SH-SY5Y (cell line): Measurements from ENCODE around the gene DHX57.

Experiments used
- GATA2 ChIP-seq: IDR thresholded peaks from 2 replicates; pipeline ENCODE4 v1.6.1; 2011; ENCODE audit warnings: mild to moderate bottlenecking, low read depth, low read length
- GATA3 ChIP-seq: IDR thresholded peaks from 2 replicates; pipeline ENCODE4 v1.6.1; 2011; ENCODE audit warnings: low read depth, mild to moderate bottlenecking, low read length, moderate library complexity

DNA sequence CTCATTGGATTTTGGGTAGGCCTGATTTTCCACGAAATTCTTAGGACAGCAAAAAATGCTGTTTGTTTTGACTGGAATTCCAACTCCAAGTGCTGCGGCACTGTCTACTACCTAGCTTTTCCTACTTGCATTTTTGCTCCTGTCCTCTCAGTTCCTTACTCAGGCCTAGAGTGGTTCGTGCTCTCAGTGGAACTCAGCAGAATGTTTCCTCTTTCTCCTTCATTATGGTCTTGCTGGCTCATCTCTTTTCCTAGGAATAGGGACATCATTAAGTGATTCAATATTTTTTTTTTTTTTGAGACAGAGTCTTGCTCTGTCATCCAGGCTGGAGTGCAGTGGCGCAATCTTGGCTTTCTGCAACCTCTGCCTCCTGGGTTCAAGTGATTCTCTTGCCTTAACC, 59.8 kb downstream of the DHX57 start:
- TF ChIP-seq GATA3 (no peak), GATA2 (no peak)
